DND-41 (cell line): ENCODE measurements around the gene ZIC5.

Experiments used
- EZH2 ChIP-seq: IDR thresholded peaks from 3 replicates; pipeline ENCODE4 v1.6.1; 2012; ENCODE audit warnings: borderline replicate concordance, low read depth, mild to moderate bottlenecking, moderate library complexity, low read length, inconsistent platforms; ENCODE audit not compliant: severe bottlenecking
- TF ChIP-seq, protein P1 (sequence below): IDR thresholded peaks from 2 replicates; pipeline ENCODE4 v1.5.1; 2012; ENCODE audit warnings: borderline replicate concordance, low read length, moderate library complexity, mild to moderate bottlenecking; ENCODE audit not compliant: poor library complexity, severe bottlenecking; ENCODE audit errors: extremely low read depth

GRCh38 chr13:99979453-99980200 lies 8.1 kb upstream of the ZIC5 start:
- TF ChIP-seq, protein P1, sequence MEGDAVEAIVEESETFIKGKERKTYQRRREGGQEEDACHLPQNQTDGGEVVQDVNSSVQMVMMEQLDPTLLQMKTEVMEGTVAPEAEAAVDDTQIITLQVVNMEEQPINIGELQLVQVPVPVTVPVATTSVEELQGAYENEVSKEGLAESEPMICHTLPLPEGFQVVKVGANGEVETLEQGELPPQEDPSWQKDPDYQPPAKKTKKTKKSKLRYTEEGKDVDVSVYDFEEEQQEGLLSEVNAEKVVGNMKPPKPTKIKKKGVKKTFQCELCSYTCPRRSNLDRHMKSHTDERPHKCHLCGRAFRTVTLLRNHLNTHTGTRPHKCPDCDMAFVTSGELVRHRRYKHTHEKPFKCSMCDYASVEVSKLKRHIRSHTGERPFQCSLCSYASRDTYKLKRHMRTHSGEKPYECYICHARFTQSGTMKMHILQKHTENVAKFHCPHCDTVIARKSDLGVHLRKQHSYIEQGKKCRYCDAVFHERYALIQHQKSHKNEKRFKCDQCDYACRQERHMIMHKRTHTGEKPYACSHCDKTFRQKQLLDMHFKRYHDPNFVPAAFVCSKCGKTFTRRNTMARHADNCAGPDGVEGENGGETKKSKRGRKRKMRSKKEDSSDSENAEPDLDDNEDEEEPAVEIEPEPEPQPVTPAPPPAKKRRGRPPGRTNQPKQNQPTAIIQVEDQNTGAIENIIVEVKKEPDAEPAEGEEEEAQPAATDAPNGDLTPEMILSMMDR = no peak
- no peak for TF ChIP-seq EZH2
